Fibroblast of skin of scalp (primary cell): ENCODE results near the gene PITX2.
A peak's percentile ranks its signal among the peaks of the same experiment; 100 is the strongest.
"Not testable (repeated sequence)": the region's sequence is repeated elsewhere in the genome, so short reads cannot be mapped to it uniquely, and the experiment has no call there.

ENCODE experiments used
- DNase-seq: peaks from one replicate; pipeline ENCODE4 v3.0.0-alpha.2; 2013

Gene PITX2

GRCh38 chr4:110610940-110611831, 11.7 kb downstream of the PITX2 start:
- peak; percentile 23 for DNase-seq

GRCh38 chr4:110610620-110610939, 12.3 kb downstream of the PITX2 start:
- no peak for DNase-seq

GRCh38 chr4:110609044-110609750, 13.7 kb downstream of the PITX2 start:
- no peak for DNase-seq

DNA sequence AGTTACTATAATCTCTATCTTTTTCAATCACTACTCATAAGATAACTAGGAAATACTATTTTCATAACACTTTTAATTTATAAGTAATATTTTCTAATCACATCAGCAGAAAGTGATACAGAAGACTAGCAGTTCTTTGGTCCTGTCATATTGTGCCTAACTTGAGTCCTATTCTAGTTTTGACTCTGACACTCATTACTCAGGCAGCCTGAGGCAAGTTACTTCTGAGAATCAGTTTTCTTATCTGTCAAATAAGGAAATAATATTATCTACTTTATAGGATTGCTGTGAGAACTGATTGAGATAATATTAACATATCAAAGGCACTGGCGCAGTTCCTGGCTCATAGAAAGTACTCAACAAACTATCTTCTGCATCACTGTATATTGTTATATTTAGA, 17.8 kb downstream of the PITX2 start:
- DNase-seq, result no peak

DNA sequence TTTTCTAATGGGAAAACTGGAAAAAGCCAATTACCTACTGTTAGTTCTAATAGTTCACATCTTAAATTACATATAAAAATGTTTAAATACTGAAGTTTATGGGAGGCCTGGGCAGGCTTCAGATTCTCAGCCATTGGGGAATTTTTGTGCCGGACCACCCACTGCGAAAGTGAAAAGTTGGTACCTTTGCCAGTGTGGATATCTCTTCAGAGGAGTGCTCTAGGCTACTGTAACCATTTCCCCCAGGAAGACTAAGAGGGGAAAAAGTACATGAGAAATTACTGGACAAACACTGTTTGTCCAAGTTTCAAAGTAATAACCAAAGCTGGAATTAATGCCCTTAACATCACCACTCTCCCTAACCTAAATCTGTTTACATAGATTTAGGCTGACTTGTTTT, 20.8 kb downstream of the PITX2 start:
- no peak for DNase-seq

DNA sequence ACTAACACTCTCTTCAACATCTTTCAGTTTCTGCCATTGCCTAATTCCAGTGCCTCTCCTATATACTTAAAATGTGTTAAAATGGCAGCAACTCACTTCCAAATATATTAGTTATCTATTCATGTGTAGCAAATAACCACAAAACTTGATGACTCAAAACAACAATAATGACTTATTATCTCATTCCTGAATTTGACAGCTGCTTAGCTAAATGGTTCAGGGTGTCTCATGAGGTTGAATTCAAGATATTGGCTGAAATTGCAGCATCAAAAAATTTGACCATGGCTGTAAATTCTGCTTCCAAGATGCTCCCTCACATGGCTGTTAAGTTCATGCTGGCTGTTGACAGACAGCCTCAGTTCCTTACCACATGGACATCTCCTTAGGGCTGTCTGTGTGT, 25.3 kb downstream of the PITX2 start:
- no peak for DNase-seq

GRCh38 chr4:110596431-110596830, 26.4 kb downstream of the PITX2 start:
- no peak for DNase-seq

GRCh38 chr4:110595583-110595982, 27.3 kb downstream of the PITX2 start:
- no peak for DNase-seq

DNA sequence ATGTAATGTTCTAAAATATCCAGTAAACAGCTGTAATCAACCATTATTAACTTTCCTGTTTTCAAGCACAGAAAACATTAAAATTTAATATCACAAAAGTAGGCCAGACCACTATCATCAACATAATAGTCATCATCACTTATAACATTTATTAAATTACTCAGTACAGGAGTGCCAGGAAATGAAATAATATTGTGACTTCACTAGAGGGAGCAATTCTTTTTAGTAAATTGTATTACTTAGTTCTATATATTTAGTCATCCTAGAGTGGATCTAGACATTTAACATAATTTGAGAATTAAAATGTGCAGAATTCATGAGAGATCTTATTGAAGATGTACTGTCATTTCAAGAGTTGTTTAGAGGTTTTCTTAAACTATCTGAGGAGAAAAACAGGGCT, 33.6 kb downstream of the PITX2 start:
- peak; percentile 23 for DNase-seq

DNA sequence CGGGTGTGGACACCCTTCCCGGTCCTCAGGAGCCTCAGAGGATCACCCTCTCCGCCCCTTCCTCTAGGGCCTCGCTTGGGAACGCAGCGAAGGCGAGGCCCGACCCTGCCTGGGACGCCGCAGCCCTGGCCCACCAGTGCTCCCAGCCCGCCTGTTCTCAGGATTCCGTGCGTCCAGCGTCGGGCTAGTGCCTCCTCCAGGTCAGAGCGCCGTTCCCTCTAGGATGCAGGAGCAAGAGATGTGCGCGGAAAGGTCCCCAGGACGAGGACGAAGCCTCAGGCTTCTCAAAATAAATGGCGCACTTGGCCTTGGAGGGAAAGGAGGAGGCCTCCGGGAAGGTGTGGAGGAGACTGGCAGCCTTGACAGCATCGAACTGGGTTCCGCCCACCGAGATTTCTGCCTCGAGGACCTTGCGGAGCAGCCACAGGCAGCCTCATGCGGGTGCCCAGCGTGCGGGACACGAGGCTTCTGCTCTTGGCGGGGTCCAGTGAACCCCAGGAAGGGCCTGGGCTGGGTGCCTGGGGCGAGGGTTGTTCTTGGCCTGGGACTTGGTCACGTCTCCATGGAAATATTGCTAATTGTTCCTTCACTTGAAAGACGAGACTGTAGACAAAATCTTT, 35.1 kb downstream of the PITX2 start:
- no peak for DNase-seq

GRCh38 chr4:110586131-110586850, 36.6 kb downstream of the PITX2 start:
- peak; percentile 75 for DNase-seq

DNA sequence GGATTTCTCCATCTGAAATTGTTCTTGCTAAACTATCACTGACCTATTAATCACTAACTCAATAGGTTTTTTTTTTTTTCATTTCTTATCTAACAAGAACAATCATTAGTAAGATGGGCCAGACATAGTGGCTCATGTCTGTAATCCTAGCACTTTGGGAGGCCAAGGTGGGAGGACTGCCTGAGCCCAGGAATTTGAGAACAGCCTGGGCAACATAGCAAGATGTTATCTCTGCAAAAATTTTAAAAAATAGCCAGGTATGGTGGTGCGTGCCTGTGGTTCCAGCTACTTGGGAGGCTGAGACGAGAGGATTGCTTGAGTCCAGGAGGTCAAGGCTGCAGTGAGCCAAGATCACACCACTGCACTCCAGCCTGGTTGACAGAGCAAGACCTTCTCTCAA, 46.2 kb downstream of the PITX2 start:
- not testable (repeated sequence) for DNase-seq
